ENCODE measurements around the gene THAP10. TPM values are rescaled to one million over a fixed set of nuclear protein-coding genes. Genes with fewer than 3 reads are reported as not detected.

Gene THAP10
- polyA plus RNA-seq, 1 of the 3 experiments (the other 2 are of a cell fraction): 3.2 TPM

GRCh38 chr15:70933411-70933810 lies 41.2 kb upstream of the THAP10 start:
- POLR2A ChIA-PET: no interaction called here
- 80% methylated on average over 3 of the region's 3 CpGs for WGBS (ENCODE audit: low lambda C conversion rate)

More at GRCh38 chr15:70933411-70933810, 41.2 kb upstream of the THAP10 start:
- H3K4me1 ChIP-seq (ENCODE audit: control insufficient read depth in 1 of 2, insufficient read depth in 2 of 2, low read depth in 1 of 2, low read length in 1 of 2): peaks cover 0 to 10% of the 10 kb centered on the region in 2 experiments; a peak in 2 of 4 replicates
- H3F3A ChIP-seq (replicated peaks; ENCODE audit: insufficient read depth): peaks cover 4% of the 10 kb centered on the region
- H3K27me3 ChIP-seq (ENCODE audit: insufficient read depth): no peaks in the 10 kb centered on the region
- H3K4me3 ChIP-seq (ENCODE audit: low read depth in 2 of 2, low read length in 1 of 2): no peak overlapping the region
- no peak overlapping the region for H3K9ac ChIP-seq
- peaks cover 0 to 12% of the 10 kb centered on the region in 2 experiments for H3K36me3 ChIP-seq (replicated peaks in 1 of 2; ENCODE audit: control insufficient read depth in 1 of 2, insufficient read depth in 2 of 2, low read length in 1 of 2)
- no peak overlapping the region for H2AFZ ChIP-seq (ENCODE audit: low read depth)
- no peak overlapping the region for H3K4me2 ChIP-seq
- TF ChIP-seq RFX5 (IDR thresholded peaks at IDR 0.05; ENCODE audit: low read length): no peak
- TF ChIP-seq GATA2 (CRISPR knock-in tag; IDR thresholded peaks at IDR 0.05): no peak
- TF ChIP-seq RAD21 (IDR thresholded peaks at IDR 0.05; ENCODE audit: low read length): no peak
- TF ChIP-seq RXRA (IDR thresholded peaks at IDR 0.05; ENCODE audit: borderline replicate concordance, low read depth): no peak
- TF ChIP-seq NRF1 (IDR thresholded peaks at IDR 0.05; ENCODE audit: low read depth, low read length): no peak
- TF ChIP-seq REST (IDR thresholded peaks at IDR 0.05; ENCODE audit: low read depth, low read length): no peak
- no peak for TF ChIP-seq MAX (IDR thresholded peaks at IDR 0.05; ENCODE audit: low read depth)
- TF ChIP-seq EZH2phosphoT487 (IDR thresholded peaks at IDR 0.05; ENCODE audit: borderline replicate concordance, low read depth): no peak
- no peak for TF ChIP-seq RCOR1 (IDR thresholded peaks at IDR 0.05; ENCODE audit: low read length)
- TF ChIP-seq ELF1 (IDR thresholded peaks at IDR 0.05): no peak
- TF ChIP-seq USF2 (IDR thresholded peaks at IDR 0.05; ENCODE audit: borderline replicate concordance, low read depth, low read length): no peak
- no peak for TF ChIP-seq FOXM1 (IDR thresholded peaks at IDR 0.05; ENCODE audit: low read depth)
- TF ChIP-seq MXI1 (IDR thresholded peaks at IDR 0.05; ENCODE audit: low read depth, low read length): no peak
- no peak for TF ChIP-seq IRF3 (IDR thresholded peaks at IDR 0.05; ENCODE audit: low read depth, low read length)
- no peaks in the 10 kb centered on the region for H3K9me2 ChIP-seq
- no peak for DNase-seq
- H3K9me3 ChIP-seq: no peaks in the 10 kb centered on the region
- H3K27ac ChIP-seq (ENCODE audit: low read depth in 2 of 2, low read length in 1 of 2): no peak overlapping the region
- H3K79me2 ChIP-seq (ENCODE audit: insufficient read depth): no peaks in the 10 kb centered on the region
- CTCF ChIA-PET: no interaction called here
- H4K20me1 ChIP-seq (ENCODE audit: insufficient read depth): no peaks in the 10 kb centered on the region
